Fibroblast of skin of left quadriceps (primary cell): Measurements from ENCODE around the gene AKAP13.
A peak's percentile ranks its signal among the peaks of the same experiment; 100 is the strongest.
"Not testable (repeated sequence)": the region's sequence is repeated elsewhere in the genome, so short reads cannot be mapped to it uniquely, and the experiment has no call there.

ENCODE experiments used
- DNase-seq, 2 experiments: peaks; one replicate each; pipeline ENCODE4 v3.0.0-alpha.2; 2013; ENCODE audit warnings: low read depth in 2 of 2

AKAP13 gene

GRCh38 chr15:85349062-85349461 is 31.3 kb upstream of the AKAP13 start:
- not testable (repeated sequence) for DNase-seq

DNA sequence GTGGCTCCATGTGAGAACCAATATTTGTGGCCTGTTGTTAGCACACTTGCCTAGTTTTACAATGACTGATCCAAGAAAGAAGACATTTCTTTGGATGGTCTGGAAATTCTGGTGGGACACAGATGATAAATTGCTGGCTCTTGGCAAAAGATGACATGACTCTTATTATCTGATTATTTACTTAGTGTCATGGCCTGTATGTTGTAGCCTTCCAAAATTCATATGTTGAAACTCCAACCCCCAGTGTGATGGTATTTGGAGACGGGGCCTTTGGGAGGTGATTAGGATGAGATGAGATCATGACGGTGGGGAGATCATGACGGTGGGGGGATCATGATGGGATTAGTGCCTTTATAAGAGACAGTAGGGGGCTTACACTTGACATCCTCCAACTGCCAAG is 30.0 kb upstream of the AKAP13 start:
- DNase-seq: no peak

DNA sequence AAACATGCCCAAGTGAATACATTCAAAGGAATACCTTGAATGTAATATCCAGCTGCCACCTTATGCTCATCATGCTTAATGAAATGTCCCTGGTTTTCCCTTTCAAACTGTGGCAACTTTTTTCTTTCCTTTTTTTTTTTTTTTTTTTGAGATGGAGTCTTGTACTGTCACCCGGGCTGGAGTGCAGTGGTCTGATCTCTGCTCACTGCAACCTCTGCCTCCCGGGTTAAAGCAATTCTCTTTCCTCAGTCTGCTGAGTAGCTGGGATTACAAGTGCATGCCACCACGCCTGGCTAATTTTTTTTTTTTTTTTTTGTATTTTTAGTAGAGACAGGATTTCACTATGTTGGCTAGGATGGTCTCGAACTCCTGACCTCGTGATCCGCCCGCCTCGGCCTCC is 28.9 kb upstream of the AKAP13 start:
- not testable (repeated sequence) for DNase-seq

DNA sequence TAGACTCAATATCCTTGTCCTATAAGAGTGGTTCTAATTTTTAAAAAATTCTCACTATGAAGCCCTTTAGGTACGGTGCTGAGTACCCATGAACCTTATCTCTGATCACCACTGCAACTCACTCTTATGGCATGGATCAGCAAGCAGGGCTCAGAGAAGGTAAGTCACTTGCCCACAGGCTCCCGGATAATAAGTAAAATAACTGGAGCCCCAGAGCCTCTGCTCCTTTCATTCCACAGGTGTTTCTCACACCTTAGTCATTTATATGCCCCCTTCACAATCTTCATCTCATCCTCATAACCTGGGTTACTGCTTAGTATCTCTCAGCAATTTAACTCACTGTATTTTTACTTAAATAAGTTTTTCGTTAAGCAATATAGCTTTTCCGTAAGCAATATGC is 28.4 kb upstream of the AKAP13 start:
- DNase-seq: no peak

DNA sequence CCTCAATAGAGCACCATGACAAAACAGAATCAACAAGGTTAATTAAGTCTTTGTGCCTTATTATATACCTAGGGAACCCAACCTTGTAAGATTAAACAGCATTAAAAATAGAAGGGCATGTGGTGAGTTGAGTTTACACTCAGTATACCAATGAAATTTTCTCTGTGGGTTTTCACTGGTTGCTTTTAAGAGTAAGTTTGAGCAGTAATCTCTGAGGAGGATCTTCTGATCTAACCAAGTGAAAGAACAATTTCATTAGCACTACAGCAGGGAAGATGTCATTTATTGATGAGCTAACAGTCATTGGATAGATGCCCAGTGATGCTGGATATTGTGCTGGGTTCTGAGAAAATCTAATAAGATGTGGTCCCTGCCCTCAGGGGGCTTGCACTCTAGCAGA is 26.9 kb upstream of the AKAP13 start:
- no peak for DNase-seq

GRCh38 chr15:85354461-85354860 is 25.9 kb upstream of the AKAP13 start:
- DNase-seq: peak in 1 of 2 experiments; percentile 29

DNA sequence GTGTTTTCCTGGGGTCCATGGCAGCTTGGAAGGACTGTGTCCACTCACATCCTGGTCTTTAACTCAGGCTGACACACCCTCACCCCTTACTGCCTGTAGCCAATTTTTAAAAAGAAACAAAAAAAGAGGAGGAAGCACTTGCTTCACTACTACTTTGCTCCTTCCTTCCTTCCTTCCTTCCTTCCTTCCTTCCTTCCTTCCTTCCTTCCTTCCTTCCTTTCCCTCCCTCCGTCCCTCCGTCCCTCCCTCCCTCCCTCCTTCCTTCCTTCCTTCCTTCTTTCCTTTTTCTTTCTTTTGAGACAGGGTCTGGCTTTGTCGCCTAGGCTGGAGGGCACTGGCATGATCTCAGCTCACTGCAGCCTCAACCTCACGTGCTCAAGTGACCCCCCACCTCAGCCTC is 25.5 kb upstream of the AKAP13 start:
- no peak for DNase-seq

GRCh38 chr15:85356276-85356675 is 24.1 kb upstream of the AKAP13 start:
- no peak for DNase-seq

DNA sequence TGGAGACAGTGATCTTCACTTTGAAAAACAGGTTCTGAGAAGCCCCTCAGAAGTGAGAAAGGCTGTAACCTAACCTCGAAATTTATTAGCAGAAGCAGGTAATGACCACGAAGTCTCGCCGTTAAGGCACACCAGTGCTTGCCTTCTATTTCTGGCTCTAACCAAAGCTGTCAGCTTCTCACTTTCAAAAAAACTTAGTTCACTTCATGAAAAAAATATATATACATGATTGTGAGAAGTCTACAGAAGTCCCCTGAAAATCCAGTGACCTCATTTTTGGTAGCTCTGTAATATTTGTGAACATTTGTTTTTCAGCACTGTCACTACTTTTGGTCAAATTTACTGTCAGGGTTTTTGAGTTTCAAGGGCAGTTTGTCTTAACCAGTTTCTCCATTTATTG is 19.1 kb upstream of the AKAP13 start:
- no peak for DNase-seq

- DNase-seq: no peak
Observed at GRCh38 chr15:85362436-85363081, 17.8 kb upstream of the AKAP13 start.

DNA sequence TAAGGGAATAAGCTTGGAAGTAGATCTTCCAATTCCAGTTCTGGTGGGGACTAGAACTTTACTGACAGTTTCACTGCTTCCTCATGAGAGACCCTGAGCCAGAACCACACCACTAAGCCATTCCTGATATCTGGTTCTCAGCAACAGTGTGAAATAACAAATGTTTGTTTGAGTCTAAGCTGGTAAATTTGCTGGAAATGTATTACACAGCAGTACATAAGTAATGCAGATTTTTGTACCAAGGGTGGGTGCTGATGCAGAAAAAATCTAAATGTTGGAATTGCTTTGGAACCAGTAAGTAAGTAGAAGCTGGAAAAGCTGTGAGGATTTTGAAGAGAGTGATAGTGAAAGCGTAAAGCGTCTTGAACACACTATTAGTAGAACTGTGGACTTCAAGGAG is 14.4 kb upstream of the AKAP13 start:
- no peak for DNase-seq

- DNase-seq: no peak
Observed at GRCh38 chr15:85367741-85368140, 12.7 kb upstream of the AKAP13 start.

- no peak for DNase-seq
Observed at GRCh38 chr15:85374831-85375230, 5.6 kb upstream of the AKAP13 start.

GRCh38 chr15:85377269-85377668 is 3.1 kb upstream of the AKAP13 start:
- DNase-seq: no peak

- DNase-seq: no peak
Observed at GRCh38 chr15:85377986-85378385, 2.4 kb upstream of the AKAP13 start.

DNA sequence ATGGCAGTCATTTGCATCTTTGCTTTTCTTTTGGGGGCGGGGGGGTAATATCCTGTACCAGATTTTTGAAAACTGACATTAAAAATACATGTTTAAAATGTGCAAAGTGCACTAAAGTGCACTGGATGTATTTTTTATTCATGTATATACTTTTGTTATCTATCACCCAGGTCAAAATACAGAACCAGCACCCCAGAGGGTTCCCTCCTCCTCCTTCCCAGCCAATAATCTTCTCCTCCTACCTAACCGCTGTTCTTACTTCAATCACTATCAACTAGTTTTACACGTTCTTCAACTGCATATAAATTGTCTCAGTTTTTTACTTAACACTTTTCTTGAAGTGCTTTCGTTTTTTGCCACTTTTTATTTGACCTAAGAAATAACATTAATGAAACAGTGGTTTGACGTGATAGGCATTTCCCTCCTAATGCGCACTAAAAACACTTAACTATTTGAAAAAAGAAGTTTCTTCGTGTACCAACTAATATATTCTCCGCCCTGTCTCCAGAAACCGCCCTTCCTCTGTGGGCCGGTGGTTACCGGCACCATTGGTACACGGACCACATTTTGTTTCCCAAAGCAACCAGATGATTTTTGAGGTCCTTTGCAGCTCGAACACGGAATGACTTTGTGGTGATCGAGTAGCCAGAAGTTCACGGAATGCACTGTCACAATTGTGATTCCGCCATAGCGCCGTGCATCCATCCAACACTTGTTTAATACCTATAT is 836 bp upstream of the AKAP13 start:
- no peak for DNase-seq

DNA sequence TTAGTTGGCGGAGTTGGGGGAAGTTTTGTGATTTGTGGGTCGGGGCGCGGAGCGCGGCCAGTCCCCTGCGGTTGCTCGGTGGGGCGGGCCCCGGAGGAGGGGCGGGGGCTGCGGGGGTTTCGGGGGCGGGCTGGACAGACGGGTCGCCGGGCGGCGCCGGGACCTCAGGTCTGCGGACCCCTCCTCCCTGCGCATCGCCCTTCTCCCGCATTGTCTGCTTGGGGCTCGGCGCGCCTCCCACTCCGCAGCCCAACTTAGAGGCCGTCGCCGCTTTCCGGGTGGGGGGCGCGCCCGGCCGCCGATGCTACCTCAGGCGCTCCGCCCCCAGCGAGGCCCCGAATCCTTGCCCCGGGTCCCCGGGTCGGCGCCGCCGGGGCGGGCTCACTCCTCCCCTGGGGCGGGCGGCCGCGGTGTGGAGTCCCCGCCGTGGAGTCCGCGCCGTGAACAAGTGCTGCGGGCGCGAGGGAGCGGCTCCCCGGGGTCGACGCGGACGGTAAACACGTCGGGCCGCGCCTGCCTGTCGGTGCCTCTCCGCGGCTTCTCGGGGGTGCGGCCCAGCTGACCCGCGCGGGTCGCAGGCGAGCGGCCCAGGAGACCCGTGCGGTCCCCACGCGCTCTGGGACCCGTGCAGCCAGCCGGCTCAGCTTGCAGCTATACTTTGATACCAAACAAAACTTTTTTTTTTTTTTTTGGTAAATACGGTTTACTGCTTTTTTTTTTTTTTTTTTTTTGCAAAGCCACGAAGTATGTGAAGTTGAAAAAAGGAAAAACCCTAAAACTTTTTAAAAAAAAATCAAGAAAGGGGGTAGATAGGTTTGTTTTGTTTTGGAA is 624 bp downstream of the AKAP13 start:
- no peak for DNase-seq

- DNase-seq: no peak
Observed at GRCh38 chr15:85381850-85382751, 1.7 kb downstream of the AKAP13 start.

DNA sequence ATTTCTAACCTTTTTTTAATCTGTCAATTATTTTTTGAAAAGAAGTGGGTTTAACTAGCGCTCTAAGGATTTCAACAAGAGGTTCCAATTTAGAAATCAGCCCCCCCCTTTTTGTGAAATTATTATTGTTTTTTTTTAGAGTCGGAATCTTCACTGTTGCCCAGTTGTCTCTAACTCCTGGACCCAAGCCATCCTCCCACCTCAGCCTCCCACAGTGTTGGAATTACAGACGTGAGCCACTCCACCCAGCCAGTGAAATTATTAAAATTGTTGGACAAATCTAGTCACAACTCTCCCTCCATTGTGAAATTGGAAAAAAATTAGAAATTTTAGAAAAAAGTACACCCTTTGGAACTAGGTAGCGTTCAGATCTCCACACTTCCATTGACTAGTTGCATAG is 2.5 kb downstream of the AKAP13 start:
- DNase-seq: no peak

DNA sequence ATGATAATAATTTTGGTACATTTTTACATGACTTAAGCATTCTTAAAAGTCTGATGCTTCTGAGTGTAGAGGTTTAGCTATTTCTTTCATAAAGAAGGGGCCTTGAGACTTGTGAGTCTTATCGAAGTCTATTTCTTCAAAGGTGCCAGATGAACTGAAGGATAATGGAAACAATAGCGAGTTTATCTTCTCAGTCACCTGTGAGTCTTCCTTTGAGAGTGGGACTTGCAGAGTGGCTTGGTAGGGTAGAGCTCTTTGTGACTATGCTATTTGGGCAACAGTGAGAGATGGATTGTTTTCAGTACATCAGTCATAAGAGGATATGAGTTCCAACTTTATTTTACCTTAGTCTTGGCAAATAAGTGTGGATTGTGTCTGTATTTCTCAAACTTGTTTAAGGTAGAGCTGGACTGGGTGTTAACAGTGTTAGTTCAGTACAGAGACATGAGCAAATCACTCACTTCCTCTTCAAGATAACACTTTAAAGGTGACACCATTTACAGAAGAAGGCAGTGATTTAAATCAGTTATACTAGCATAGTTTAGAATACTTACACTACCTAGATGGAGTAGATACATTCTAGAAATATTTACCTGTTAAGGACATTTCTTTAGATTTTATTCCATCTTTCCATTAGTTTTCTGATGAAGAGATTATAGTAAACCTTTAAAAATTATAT is 3.2 kb downstream of the AKAP13 start:
- no peak for DNase-seq

- DNase-seq: no peak
Observed at GRCh38 chr15:85386261-85386660, 5.9 kb downstream of the AKAP13 start.
